GM21423 (cell line): ENCODE measurements around the gene FAM167B.

Experiments used
- ATAC-seq: cut with Tn5 transposase; IDR thresholded peaks from one replicate; pipeline ENCODE4 v1.9.1; 2021; ENCODE audit warnings: mild to moderate bottlenecking, moderate library complexity; ENCODE audit not compliant: unreplicated experiment

Gene FAM167B

GRCh38 chr1:32221980-32222755 is 24.9 kb upstream of the FAM167B start, which contains the start of the genes EIF3I and TMEM234:
TSS of gene EIF3I (plus strand) at chr1:32222407. CDS start at chr1:32222442, 35 bp downstream.
TSS of gene TMEM234 (minus strand) at chr1:32222353. CDS start at chr1:32222322, 31 bp downstream.
- ATAC-seq: peak; percentile 95

- no peak for ATAC-seq
Measured at GRCh38 chr1:32223683-32224082, 23.3 kb upstream of the FAM167B start.

DNA sequence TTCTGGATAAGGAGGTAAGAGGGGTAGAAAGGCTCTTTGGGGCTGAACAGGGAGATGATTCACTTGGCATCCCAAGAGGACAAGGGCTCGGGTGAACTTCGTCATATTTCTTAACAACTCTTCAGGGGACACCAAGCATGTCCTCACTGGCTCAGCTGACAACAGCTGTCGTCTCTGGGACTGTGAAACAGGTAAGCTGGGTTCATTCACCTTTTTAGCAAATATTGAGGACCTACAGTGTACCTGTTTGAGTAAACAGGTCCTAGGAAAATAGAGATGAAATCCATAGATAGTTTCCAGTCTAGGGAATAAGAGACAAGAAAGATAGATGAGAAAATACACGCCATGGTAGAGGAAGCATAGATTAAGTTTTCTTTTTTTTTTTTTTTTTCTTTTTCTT is 22.7 kb upstream of the FAM167B start:
- ATAC-seq: no peak

- ATAC-seq: no peak
Measured at GRCh38 chr1:32228771-32229170, 18.3 kb upstream of the FAM167B start.

GRCh38 chr1:32231843-32232432 is 15.1 kb upstream of the FAM167B start:
- no peak for ATAC-seq

DNA sequence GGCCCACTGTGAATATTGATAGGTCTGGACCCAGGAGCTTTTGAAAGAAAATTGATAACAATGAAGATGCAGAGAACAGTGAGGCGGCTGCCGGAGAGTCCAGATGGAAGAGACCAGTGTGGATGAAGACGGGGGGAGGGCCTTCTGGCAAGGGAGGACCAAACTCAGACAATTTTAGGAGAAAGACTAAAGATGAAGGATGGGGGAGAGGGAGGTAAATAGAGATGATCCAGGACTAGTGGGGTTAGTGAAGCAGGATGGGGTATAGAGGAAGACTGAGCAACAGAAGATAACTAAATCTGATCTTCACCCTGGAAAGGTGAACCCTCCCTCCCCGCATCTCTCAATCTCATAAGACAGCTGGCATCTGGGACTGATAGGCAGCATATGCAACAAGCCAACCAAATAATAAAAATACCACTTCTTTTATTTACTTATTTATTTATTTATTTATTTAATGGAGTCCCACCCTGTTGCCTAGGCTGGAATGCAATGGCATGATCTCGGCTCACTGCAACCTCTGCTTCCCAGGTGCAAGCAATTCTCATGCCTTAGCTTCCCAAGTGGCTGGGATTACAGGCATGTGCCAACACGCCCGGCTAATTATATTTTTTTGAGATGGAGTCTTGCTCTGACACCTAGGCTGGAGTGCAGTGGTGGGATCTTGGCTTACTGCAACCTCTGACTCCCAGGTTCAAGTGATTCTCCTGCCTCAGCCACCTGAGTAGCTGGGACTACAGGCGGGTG is 14.3 kb upstream of the FAM167B start:
- ATAC-seq: no peak

- no peak for ATAC-seq
Measured at GRCh38 chr1:32234792-32235191, 12.2 kb upstream of the FAM167B start.

DNA sequence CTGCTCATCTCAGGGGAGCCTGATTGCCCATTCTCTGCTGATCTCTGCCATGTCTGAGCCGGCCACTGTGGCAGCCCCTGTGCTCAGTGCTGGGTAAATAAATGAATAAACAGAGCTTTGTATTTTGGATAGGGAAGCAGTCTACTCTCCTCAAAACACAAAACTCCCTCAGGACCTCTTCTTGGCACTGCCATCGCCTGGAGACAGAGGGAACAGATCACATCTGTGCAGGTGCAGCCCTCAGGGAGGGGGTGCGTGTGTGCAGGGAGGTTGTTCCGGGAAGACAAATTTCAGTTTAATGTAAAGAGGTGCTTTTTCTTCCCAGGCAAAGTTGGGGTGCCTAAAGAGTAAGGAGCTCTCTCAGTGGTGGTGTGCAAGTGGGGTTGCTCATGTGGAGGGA is 7.7 kb upstream of the FAM167B start:
- ATAC-seq: no peak

DNA sequence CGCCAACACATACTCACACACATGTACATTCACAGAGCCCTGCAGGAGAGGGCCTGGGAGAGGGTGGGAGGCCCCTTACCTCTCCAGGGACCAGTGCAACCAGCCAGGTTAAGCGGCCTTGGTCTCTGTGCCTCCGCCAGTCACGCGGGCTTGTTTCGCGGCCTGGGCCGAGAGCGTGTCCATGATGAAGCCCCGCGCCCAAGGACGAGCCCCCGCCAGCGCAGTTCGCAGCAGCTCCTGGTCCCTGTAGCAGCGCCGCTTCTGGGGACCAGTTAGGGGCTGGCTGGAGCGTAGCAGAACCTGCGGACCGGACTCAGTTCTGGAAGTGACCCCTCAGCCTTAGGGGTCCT is 7.3 kb upstream of the FAM167B start:
- ATAC-seq: no peak

- ATAC-seq: peak; percentile 54
Measured at GRCh38 chr1:32240140-32240951, 6.7 kb upstream of the FAM167B start.

GRCh38 chr1:32241001-32241763 is 5.8 kb upstream of the FAM167B start:
- peak; percentile 48 for ATAC-seq

DNA sequence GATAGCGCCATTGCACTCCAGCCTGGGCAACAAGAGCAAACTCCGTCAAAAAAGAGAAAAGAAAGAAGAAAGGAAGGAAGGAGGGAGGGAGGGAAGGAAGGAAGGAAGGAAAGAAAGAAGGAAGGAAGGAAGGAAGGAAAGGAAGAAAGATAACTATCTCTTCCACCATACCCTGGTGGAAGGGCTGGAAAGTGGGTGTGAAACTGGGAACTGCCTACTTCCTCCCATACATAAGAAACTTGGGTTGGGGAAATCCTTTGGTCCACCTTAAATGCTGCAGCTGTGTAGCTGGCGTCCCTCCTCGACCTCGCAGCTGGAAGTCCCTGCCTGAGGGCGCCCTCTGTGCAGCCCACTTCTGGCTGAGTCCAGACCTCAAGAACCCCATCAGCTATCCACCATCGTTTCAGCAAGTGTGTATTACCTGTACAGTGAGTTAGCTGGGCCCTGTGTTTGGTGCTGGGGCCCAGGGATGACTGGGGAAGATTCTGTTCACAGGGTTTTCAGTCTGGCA is 4.6 kb upstream of the FAM167B start:
- no peak for ATAC-seq

DNA sequence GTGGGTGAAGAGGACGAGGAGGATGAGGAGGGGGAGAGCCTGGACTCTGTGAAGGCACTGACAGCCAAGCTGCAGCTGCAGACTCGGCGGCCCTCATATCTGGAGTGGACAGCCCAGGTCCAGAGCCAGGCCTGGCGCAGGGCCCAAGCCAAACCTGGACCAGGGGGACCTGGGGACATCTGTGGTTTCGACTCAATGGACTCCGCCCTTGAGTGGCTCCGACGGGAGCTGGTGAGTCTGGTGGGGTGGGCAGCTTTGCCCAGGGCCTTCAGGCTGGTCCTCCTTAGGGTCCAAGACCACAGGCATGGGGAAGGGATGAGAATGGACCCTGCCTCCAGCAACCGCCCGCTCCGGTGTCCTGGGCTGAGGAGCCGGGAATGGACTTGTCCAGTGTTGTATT is 430 bp downstream of the FAM167B start:
- no peak for ATAC-seq

- ATAC-seq: peak; percentile 37
Measured at GRCh38 chr1:32247983-32248889, 1.2 kb downstream of the FAM167B start.

- peak; percentile 70 for ATAC-seq
Measured at GRCh38 chr1:32249831-32250525, 3.0 kb downstream of the FAM167B start.

DNA sequence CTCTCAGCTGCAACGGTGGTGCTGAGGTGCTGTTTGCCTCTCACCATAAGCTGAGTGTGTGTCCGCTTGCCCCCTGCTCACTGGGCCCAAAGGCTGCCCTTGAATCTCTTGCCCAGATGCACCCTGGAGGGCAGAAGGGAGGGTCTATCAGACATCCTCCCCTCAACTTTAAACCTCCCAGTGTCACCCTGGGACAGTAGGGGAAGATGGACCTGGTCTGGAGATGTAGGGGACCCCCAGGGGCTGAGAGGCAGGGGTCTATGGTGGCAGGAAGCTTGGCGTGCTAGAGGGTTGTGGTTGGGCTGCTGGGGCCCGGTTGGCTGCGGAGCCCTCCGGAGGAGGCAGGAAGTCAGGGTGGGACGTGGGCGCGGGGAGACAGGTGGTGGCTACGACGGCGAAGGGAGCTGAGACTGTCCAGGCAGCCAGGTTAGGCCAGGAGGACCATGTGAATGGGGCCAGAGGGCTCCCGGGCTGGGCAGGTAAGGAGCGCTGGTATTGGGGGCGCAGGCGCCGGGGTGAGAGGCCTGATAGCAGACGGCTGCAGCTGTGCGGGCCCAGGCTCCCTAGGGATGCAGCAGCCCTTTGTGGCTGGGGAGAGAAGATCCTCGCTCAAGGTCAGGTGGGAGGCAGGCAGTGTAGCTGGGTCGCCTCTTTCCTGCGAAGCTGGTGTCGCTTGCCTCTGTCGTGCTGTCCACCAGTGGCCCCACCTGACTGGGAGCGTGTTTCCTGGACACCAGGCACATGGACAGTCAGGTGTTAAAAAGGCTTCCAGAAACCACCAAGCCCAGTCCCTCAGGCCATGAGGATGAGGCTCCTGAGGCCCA is 4.1 kb downstream of the FAM167B start, which contains the start of gene LCK:
Gene LCK (plus strand): TSS at position 373 of the 824 bp plus-strand sequence. CDS start 23,065 bp downstream, outside the sequence.
- ATAC-seq: peak; percentile 25
